Body of pancreas (tissue), 4 donors: ENCODE measurements around the gene RASSF6. TPM values are rescaled to one million over a fixed set of nuclear protein-coding genes. Genes with fewer than 3 reads are reported as not detected.
A peak's percentile ranks its signal among the peaks of the same experiment; 100 is the strongest.

Source experiments
- ATAC-seq: fragments of 150-250 bp; one replicate; pipeline ENCODE4 v1.9.1; 2016
- DNase-seq, 4 donors: peaks; one replicate each; pipeline ENCODE4 v3.0.0-alpha.2; 2019
- H3K27ac ChIP-seq, 4 donors: fragments of 200-600 bp; sonication (generic); 1 replicate in 3 of 4; 2 replicates in 1 of 4; pipeline versions ENCODE4 v1.5.1 to v1.6.1; 2016 to 2019; ENCODE audit warnings: mild to moderate bottlenecking in 1 of 4, mixed read lengths in 1 of 4, moderate library complexity in 1 of 4
- H3K27me3 ChIP-seq, 2 donors: fragments of 200-600 bp; sonication (generic); one replicate each; pipeline ENCODE4 v1.6.0; 2016; ENCODE audit warnings: mild to moderate bottlenecking in 1 of 2
- H3K36me3 ChIP-seq, 2 donors: fragments of 200-600 bp; sonication (generic); replicated peaks in 1 of 2; 2 replicates each; pipeline ENCODE4 v1.5.1; 2016; ENCODE audit warnings: low read depth in 2 of 2; ENCODE audit not compliant: insufficient read depth in 1 of 2
- H3K4me1 ChIP-seq: fragments of 200-600 bp; sonication (generic); one replicate; pipeline ENCODE4 v1.6.0; 2016
- H3K4me3 ChIP-seq, 2 donors: fragments of 200-600 bp; sonication (generic); 1 replicate in 1 of 2; 2 replicates in 1 of 2; pipeline ENCODE4 v1.5.1; 2016 to 2019
- H3K9me3 ChIP-seq, 3 donors: fragments of 200-600 bp; sonication (generic); 1 replicate in 2 of 3; 2 replicates in 1 of 3; pipeline ENCODE4 v1.5.1; 2016
- CTCF ChIP-seq, 7 experiments: fragments of 450-650 bp in 4 of 7; fragments of 200-600 bp in 3 of 7; sonication (generic) in 3 of 7; IDR thresholded peaks; one replicate each; pipeline ENCODE4 v1.5.1; 2016 to 2019; ENCODE audit warnings: antibody characterized with exemption in 7 of 7
- POLR2A ChIP-seq, 3 donors: fragments of 450-650 bp; IDR thresholded peaks; one replicate each; pipeline ENCODE4 v1.6.1; 2016; ENCODE audit warnings: antibody characterized with exemption in 3 of 3, mild to moderate bottlenecking in 2 of 3
- WGBS, 2 donors: methylation state at CpG; one replicate each; pipeline ENCODE4 v1.1.5; 2017; 5-methylcytosine and 5-hydroxymethylcytosine counted together
- intact Hi-C: fragments of 100-400 bp; cut with DNase I; formaldehyde crosslinking; loops from one replicate; pipeline ENCODE4 v1.15.1; 2023
- total RNA-seq, 2 donors: library from RNA; depleted of rRNA; stranded (reverse); fragments of >200 nt; gene quantifications; one replicate each; pipeline ENCODE4 v1.1.0, GENCODE V29; 2016

Gene RASSF6
- total RNA-seq, 2 donors from 2014 or later: 5.3 to 10.1 TPM

- no peaks in the 10 kb centered on the region for H3K36me3 ChIP-seq
- no peak for ATAC-seq
- TF ChIP-seq CTCF (IDR thresholded peaks at IDR 0.05): no peak
- no peak for TF ChIP-seq POLR2A (IDR thresholded peaks at IDR 0.05)
- H3K27ac ChIP-seq: no peak overlapping the region
- 48 to 71% methylated on average over 2 of the region's 2 CpGs for WGBS, 2 donors
- H3K4me1 ChIP-seq: peaks cover 31% of the 10 kb centered on the region
- H3K9me3 ChIP-seq: no peaks in the 10 kb centered on the region
- H3K27me3 ChIP-seq: no peaks in the 10 kb centered on the region
- no peak for DNase-seq
- intact Hi-C loops: no loop called here
- H3K4me3 ChIP-seq: no peak overlapping the region
Measured at GRCh38 chr4:73615613-73616012, 4.6 kb downstream of the RASSF6 start.

DNA sequence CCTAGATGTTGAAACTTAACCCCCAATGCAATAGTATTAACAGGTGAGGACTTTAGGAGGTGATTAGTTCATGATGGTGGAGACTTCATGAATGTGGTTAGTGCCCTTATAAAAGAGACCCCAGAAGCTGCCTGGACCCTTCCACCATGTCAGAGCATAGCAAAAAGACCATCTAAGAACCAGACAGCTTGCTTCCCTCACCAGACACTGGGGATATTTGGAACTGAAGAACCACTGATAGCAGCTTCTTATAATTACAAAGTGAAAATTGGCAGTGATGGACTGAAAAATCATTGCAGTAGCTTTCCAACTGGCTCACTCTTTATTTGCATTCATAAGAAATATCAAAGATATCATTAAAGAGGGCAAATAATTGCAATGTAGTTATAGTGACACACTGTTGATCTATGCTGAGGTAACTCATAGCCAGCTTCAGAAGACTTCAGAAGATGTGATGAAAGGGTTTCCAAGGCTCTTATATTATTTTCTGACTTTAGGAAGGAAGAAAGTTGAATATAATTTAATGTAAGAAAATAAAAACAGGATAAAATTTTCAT, 5.8 kb downstream of the RASSF6 start:
- Histone ChIP-seq H3K36me3 (no peaks in the 10 kb centered on the region), H3K27ac (no peak overlapping the region), H3K9me3 (no peaks in the 10 kb centered on the region), H3K27me3 (no peaks in the 10 kb centered on the region), H3K4me3 (no peak overlapping the region), H3K4me1 (peaks cover 40% of the 10 kb centered on the region)
- TF ChIP-seq CTCF (IDR thresholded peaks at IDR 0.05) (no peak), POLR2A (IDR thresholded peaks at IDR 0.05) (no peak)
- ATAC-seq (no peak), DNase-seq (no peak)
- intact Hi-C loops: no loop called here

GRCh38 chr4:73613130-73613529, 7.1 kb downstream of the RASSF6 start:
- Histone ChIP-seq H3K4me3 (no peak overlapping the region), H3K27ac (no peak overlapping the region), H3K4me1 (peaks cover 42% of the 10 kb centered on the region), H3K9me3 (no peaks in the 10 kb centered on the region), H3K36me3 (no peaks in the 10 kb centered on the region), H3K27me3 (no peaks in the 10 kb centered on the region)
- DNase-seq: peak in 1 of 4 donors; percentile 15
- 44 to 60% methylated on average over 2 of the region's 2 CpGs for WGBS, 2 donors
- intact Hi-C loops: no loop called here
- no peak for TF ChIP-seq CTCF (IDR thresholded peaks at IDR 0.05)
- no peak for TF ChIP-seq POLR2A (IDR thresholded peaks at IDR 0.05)
- peak; percentile 41 for ATAC-seq

DNA sequence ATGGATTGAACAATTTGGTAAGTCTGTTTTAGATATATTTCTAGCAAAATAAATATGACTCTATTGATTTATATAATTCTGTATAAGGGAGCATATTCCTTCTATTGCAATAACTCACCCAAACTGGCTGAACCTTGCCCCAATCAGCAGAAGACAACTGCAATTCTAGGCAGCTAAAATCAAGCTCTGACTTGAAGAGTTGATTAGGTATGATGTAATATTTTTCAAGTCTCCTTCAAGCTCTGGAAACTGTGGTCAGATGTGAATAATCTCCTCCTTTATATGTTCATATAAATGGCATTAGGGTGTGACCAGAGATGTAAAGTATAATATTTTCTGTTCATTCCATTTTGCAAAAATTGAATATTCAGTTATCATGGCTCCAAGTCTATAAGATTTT, 8.2 kb downstream of the RASSF6 start:
- H3K36me3 ChIP-seq: no peaks in the 10 kb centered on the region
- intact Hi-C loops: no loop called here
- ATAC-seq (no peak), DNase-seq (no peak)
- no peaks in the 10 kb centered on the region for H3K9me3 ChIP-seq
- H3K4me1 ChIP-seq: peaks cover 52% of the 10 kb centered on the region
- no peak overlapping the region for H3K4me3 ChIP-seq
- TF ChIP-seq POLR2A (IDR thresholded peaks at IDR 0.05): no peak
- no peak for TF ChIP-seq CTCF (IDR thresholded peaks at IDR 0.05)
- H3K27ac ChIP-seq: no peak overlapping the region
- H3K27me3 ChIP-seq: no peaks in the 10 kb centered on the region

GRCh38 chr4:73609706-73610105, 10.5 kb downstream of the RASSF6 start:
- H3K27me3 ChIP-seq: no peaks in the 10 kb centered on the region
- H3K9me3 ChIP-seq: no peaks in the 10 kb centered on the region
- no peak for DNase-seq
- 89 to 92% methylated on average over 1 of the region's 1 CpG for WGBS, 2 donors
- ATAC-seq: no peak
- H3K4me1 ChIP-seq: peaks cover 72% of the 10 kb centered on the region
- no peak overlapping the region for H3K4me3 ChIP-seq
- TF ChIP-seq CTCF (IDR thresholded peaks at IDR 0.05) (no peak), POLR2A (IDR thresholded peaks at IDR 0.05) (no peak)
- no peaks in the 10 kb centered on the region for H3K36me3 ChIP-seq
- intact Hi-C loops: no loop called here
- H3K27ac ChIP-seq: peak overlapping the region in 3 of 4 donors; percentile 58 to 78 (median 60)
